AG09319 (cell line): ENCODE measurements around the gene CHRNA4.

Experiments
- DNase-seq: peaks from one replicate; pipeline ENCODE4 v3.0.0-alpha.2; 2010; ENCODE audit warnings: low read depth; ENCODE audit errors: extremely low read depth
- CTCF ChIP-seq: IDR thresholded peaks from 2 replicates; pipeline ENCODE4 v1.5.1; 2011; ENCODE audit warnings: low read depth, mild to moderate bottlenecking, inconsistent platforms, low read length, moderate library complexity

Gene CHRNA4

DNA sequence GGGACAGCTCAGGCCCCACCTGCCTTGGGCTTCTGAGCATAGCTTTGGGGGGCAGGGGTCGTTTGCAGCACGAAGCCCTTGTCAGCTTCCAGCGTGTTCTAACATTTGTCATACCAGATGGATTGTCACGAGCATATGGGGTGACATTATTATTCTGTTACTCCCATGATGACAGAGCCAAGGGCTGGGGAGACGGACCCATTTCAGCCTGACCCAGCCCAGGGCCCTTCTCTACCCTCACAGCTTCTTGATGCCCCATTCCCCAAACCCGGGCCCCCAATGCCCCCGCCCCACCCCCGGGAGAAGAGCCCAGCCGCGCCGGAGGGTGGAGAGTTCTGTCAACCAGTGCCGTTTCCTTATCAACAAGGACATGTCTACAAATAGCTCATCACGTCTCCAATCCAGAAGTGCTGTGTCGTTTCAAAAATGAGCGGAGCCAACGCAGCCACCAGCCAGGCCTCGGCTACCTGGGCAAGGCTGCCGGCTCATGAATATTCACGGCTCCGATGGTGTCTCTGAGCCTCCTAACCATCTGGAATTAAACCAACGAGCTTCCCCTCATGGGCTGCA is 9.6 kb upstream of the CHRNA4 start:
- TF ChIP-seq CTCF: no peak
- no peak for DNase-seq

GRCh38 chr20:63369724-63370617 is 8.8 kb upstream of the CHRNA4 start:
- DNase-seq: no peak
- no peak for TF ChIP-seq CTCF

DNA sequence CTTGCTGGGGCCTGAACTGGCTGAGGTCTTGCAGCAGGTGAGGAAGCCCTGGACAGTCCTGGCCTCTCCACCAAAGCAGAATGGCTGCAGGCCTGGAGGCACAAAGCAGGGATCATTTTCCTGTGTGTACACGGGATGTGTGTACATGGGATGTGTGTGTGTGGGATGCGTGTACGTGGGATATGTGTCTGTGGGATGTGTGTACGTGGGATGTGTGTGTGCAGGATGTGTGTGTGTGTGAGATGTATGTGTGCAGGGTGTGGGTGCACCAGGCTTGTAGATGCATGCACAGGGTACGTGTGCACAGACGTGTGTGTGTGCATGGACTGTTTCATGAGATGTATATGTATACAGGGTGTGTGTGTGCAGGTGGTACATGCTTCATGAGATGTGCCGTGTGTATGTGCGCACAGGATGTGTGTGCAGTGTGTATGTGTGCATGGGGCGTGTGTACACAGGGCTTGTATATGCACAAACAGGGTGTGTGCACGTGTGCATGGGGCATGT is 7.9 kb upstream of the CHRNA4 start:
- TF ChIP-seq CTCF: no peak
- no peak for DNase-seq

DNA sequence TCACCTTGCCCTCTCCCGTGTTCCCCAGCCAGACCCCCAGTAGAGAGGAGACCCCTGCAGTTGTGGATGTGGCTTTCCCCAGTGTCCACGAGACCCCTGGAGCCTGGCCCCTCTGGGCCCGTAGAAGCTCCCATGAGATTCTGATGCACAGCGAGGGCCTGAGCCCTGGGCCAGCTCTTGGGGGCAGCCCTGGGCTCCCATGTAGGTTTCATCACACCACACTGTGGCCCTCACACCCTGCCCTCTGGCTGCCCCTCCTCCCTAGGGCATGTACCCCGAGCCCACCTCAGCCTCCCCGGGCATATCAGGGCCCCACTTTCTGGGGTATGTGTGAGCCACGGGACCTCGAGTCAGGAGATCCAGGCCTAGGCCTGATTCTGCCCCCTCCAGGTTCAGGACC is 7.0 kb upstream of the CHRNA4 start:
- no peak for DNase-seq
- TF ChIP-seq CTCF: no peak

GRCh38 chr20:63367446-63368055 is 6.4 kb upstream of the CHRNA4 start:
- no peak for TF ChIP-seq CTCF
- DNase-seq: no peak

DNA sequence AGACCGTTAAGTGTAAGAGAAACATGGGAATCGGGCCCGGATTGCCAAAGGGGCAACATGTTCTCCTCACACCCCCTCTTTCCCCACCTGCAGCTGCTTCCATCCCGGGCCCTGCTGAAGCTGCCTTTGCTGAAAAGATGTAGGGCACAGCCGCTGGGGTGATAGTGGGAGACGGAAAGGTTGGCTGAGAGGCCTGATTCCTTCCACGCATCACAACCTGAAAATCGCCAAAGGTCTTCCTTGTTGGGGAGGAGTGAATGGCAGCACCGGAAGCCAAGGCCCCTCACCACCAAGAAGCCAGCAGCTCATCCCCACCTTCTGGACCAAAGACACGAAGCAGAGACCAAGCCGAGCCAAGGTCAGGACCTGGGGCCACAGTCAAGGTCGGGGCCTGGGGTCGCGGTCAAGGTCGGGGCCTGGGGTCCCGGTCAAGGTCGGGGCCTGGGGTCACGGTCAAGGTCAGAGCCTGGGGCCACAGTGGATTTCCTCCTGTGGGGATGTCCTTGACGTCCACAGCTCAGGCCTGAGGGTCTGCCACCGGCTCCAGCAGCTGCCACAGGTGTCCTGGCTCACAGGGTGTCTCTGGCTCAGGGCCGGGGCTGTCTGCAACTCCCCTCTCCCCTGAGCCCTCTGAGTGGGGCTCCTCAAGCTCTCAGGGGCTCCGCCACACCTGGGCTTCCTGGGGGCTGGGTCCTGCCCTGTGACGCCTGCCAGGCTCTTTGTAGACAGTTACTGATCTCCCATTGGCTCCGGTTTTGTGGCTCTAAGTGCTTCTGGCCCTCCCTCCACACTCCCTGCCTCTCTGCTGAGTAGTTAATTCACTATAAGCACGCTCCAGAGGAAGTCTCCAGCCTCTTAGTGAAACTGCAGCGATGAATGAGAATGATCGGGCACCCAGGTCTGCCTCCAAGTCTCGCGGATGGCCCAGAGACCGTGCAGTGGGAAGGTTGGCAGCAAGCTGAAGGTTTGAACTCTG is 5.5 kb upstream of the CHRNA4 start:
- DNase-seq: no peak
- TF ChIP-seq CTCF: no peak
